Stimulated activated CD8-positive, alpha-beta memory T cell treated with anti-CD3 and anti-CD28 coated beads, Interleukin-12 subunit alpha, Interleukin-12 subunit beta, amount 100 ng/mL, for 4 hours (primary cell): ENCODE data around the gene ARSI.

Source experiments
- DNase-seq: peaks from one replicate; pipeline ENCODE4 v3.0.0-alpha.2; 2020; ENCODE audit warnings: low read depth

Gene ARSI

GRCh38 chr5:150307617-150308426 lies 5.1 kb upstream of the ARSI start:
- no peak for DNase-seq

- DNase-seq, result no peak
These were observed 4.1 kb upstream of the ARSI start for GRCh38 chr5:150306775-150307174.

- DNase-seq, result no peak
These were observed 2.9 kb upstream of the ARSI start for GRCh38 chr5:150305557-150305956.

GRCh38 chr5:150305095-150305494 lies 2.4 kb upstream of the ARSI start:
- no peak for DNase-seq

GRCh38 chr5:150304481-150305081 lies 1.9 kb upstream of the ARSI start:
- no peak for DNase-seq

GRCh38 chr5:150303660-150304386 lies 1.1 kb upstream of the ARSI start:
- DNase-seq, result no peak

- DNase-seq, result no peak
These were observed 438 bp upstream of the ARSI start for GRCh38 chr5:150303070-150303615.

- no peak for DNase-seq
These were observed 804 bp downstream of the ARSI start for GRCh38 chr5:150301901-150302300.

GRCh38 chr5:150301170-150301505 lies 1.6 kb downstream of the ARSI start:
- DNase-seq, result no peak

GRCh38 chr5:150300496-150301169 lies 2.1 kb downstream of the ARSI start:
- no peak for DNase-seq

- DNase-seq, result no peak
These were observed 3.0 kb downstream of the ARSI start for GRCh38 chr5:150299571-150300327.

GRCh38 chr5:150298701-150299451 lies 3.8 kb downstream of the ARSI start:
- DNase-seq, result no peak

- DNase-seq, result no peak
These were observed 4.6 kb downstream of the ARSI start for GRCh38 chr5:150297934-150298595.

GRCh38 chr5:150297236-150297890 lies 5.3 kb downstream of the ARSI start:
- no peak for DNase-seq

- no peak for DNase-seq
These were observed 6.2 kb downstream of the ARSI start for GRCh38 chr5:150296496-150296895.

- no peak for DNase-seq
These were observed 6.8 kb downstream of the ARSI start for GRCh38 chr5:150295741-150296486.

- no peak for DNase-seq
These were observed 7.5 kb downstream of the ARSI start for GRCh38 chr5:150295172-150295634.

- no peak for DNase-seq
These were observed 8.1 kb downstream of the ARSI start for GRCh38 chr5:150294551-150295071.
